Testis (tissue), 3 donors: ENCODE measurements around the gene OSCAR. TPM values are rescaled to one million over a fixed set of nuclear protein-coding genes. Genes with fewer than 3 reads are reported as not detected.
"Not testable (repeated sequence)": the region's sequence is repeated elsewhere in the genome, so short reads cannot be mapped to it uniquely, and the experiment has no call there.

Experiments
- DNase-seq: peaks from one replicate; pipeline ENCODE4 v3.0.0-alpha.2; 2019
- H3K27ac ChIP-seq, 2 donors: fragments of 200-600 bp; sonication (generic); one replicate each; pipeline ENCODE4 v1.5.1; 2019
- H3K27me3 ChIP-seq: fragments of 200-600 bp; sonication (generic); one replicate; pipeline ENCODE4 v1.5.1; 2019
- H3K36me3 ChIP-seq: fragments of 200-600 bp; sonication (generic); one replicate; pipeline ENCODE4 v1.5.1; 2017; ENCODE audit warnings: low read depth; ENCODE audit errors: missing control alignments
- H3K4me1 ChIP-seq: fragments of 200-600 bp; sonication (generic); one replicate; pipeline ENCODE4 v1.5.1; 2019
- H3K4me3 ChIP-seq, 2 donors: fragments of 200-600 bp; sonication (generic); one replicate each; pipeline ENCODE4 v1.5.1; 2017 to 2019
- H3K9me3 ChIP-seq: fragments of 200-600 bp; sonication (generic); one replicate; pipeline ENCODE4 v1.5.1; 2017
- CTCF ChIP-seq, 3 experiments: fragments of 450-650 bp in 2 of 3; fragments of 200-600 bp in 1 of 3; sonication (generic) in 1 of 3; IDR thresholded peaks; one replicate each; pipeline ENCODE4 v1.5.1; 2016 to 2019; ENCODE audit warnings: antibody characterized with exemption in 3 of 3, mild to moderate bottlenecking in 2 of 3, moderate library complexity in 1 of 3
- POLR2A ChIP-seq: fragments of 450-650 bp; IDR thresholded peaks from one replicate; pipeline ENCODE4 v1.6.1; 2017; ENCODE audit warnings: antibody characterized with exemption, mild to moderate bottlenecking, moderate library complexity
- WGBS, 2 donors: methylation state at CpG; one replicate each; pipeline ENCODE4 v1.1.5; 2018; 5-methylcytosine and 5-hydroxymethylcytosine counted together
- intact Hi-C: fragments of 100-400 bp; cut with DNase I; formaldehyde crosslinking; loops from one replicate; pipeline ENCODE4 v1.15.1; 2023; ENCODE audit warnings: low total_unique reads
- polyA plus RNA-seq: library from polyadenylated mRNA; stranded (reverse); fragments of 350-450 nt; fragmentation: Illumina TruSeq; extraction: RNeasy Lipid Tissue Mini Kit (QIAGEN cat#74804); gene quantifications from one replicate; pipeline ENCODE4 v1.2.3, GENCODE V29; 2014; ENCODE audit warnings: low read depth, low replicate concordance; ENCODE audit not compliant: insufficient read depth
- total RNA-seq, 2 donors: library from RNA; depleted of rRNA; stranded (reverse); fragments of >200 nt; gene quantifications; one replicate each; pipeline ENCODE4 v1.2.3, GENCODE V29; 2016

The OSCAR gene
- total and polyA plus RNA-seq, 3 donors from 2014 or later = 1.2 to 1.7 (median 1.7) TPM

GRCh38 chr19:54095859-54096616, 4.6 kb downstream of the OSCAR start:
- peak overlapping the region; percentile 0 to 44 for H3K4me3 ChIP-seq

GRCh38 chr19:54095136-54095858, 5.3 kb downstream of the OSCAR start:
- WGBS, 2 donors = 7 to 53% methylated on average over 7 to 21 of the region's 22 CpGs
- TF ChIP-seq CTCF (IDR thresholded peaks at IDR 0.05) (no peak), POLR2A (no peak)
- Histone ChIP-seq H3K4me3 (peak overlapping the region; percentile 12 to 44), H3K36me3 (no peaks in the 10 kb centered on the region), H3K27ac (no peak overlapping the region), H3K27me3 (no peaks in the 10 kb centered on the region), H3K4me1 (peaks cover 7% of the 10 kb centered on the region), H3K9me3 (no peaks in the 10 kb centered on the region)
- DNase-seq = no peak
- intact Hi-C loops = no loop called here

More at GRCh38 chr19:54095859-54096616, 4.6 kb downstream of the OSCAR start:
- DNase-seq = peak; percentile 56
- intact Hi-C loops, H3K9me3 ChIP-seq, H3K36me3 ChIP-seq, H3K27me3 ChIP-seq, H3K4me1 ChIP-seq: not testable (repeated sequence)
- peak in 1 of 3 experiments; percentile 32 for TF ChIP-seq CTCF (IDR thresholded peaks at IDR 0.05)
- 1% methylated on average over 33 to 34 of the region's 46 CpGs for WGBS, 2 donors
- H3K27ac ChIP-seq = peak overlapping the region in 1 of 2 donors; percentile 68

- no peak overlapping the region for H3K27ac ChIP-seq
- intact Hi-C loops = no loop called here
- WGBS, 2 donors = 72 to 73% methylated on average over 17 of the region's 17 CpGs
- no peaks in the 10 kb centered on the region for H3K9me3 ChIP-seq
- no peak for TF ChIP-seq CTCF (IDR thresholded peaks at IDR 0.05)
- no peak for TF ChIP-seq POLR2A
- peak; percentile 61 for DNase-seq
- peak overlapping the region; percentile 12 to 23 for H3K4me3 ChIP-seq
- no peaks in the 10 kb centered on the region for H3K36me3 ChIP-seq
- H3K27me3 ChIP-seq = no peaks in the 10 kb centered on the region
- H3K4me1 ChIP-seq = peaks cover 7% of the 10 kb centered on the region
Measured at GRCh38 chr19:54094426-54095000, 6.1 kb downstream of the OSCAR start.

- no peak for DNase-seq
- WGBS, 2 donors = 77 to 96% methylated on average over 3 of the region's 3 CpGs
- TF ChIP-seq CTCF (IDR thresholded peaks at IDR 0.05) (no peak), POLR2A (no peak)
- no peak overlapping the region for H3K4me3 ChIP-seq
- no peak overlapping the region for H3K27ac ChIP-seq
- H3K27me3 ChIP-seq = no peaks in the 10 kb centered on the region
- no peaks in the 10 kb centered on the region for H3K9me3 ChIP-seq
- no peaks in the 10 kb centered on the region for H3K36me3 ChIP-seq
- no peaks in the 10 kb centered on the region for H3K4me1 ChIP-seq
- intact Hi-C loops = no loop called here
Measured at GRCh38 chr19:54084410-54084809, 16.2 kb downstream of the OSCAR start.
